GM12873 (cell line): ENCODE data around the gene MYH4.

Source experiments
- TF ChIP-seq, protein P1 (sequence below): IDR thresholded peaks from 2 replicates; pipeline ENCODE4 v1.5.1; 2012; ENCODE audit warnings: low read depth, mild to moderate bottlenecking, moderate library complexity, low read length, control low read depth; ENCODE audit not compliant: insufficient read depth; ENCODE audit errors: missing control alignments

MYH4 gene

DNA sequence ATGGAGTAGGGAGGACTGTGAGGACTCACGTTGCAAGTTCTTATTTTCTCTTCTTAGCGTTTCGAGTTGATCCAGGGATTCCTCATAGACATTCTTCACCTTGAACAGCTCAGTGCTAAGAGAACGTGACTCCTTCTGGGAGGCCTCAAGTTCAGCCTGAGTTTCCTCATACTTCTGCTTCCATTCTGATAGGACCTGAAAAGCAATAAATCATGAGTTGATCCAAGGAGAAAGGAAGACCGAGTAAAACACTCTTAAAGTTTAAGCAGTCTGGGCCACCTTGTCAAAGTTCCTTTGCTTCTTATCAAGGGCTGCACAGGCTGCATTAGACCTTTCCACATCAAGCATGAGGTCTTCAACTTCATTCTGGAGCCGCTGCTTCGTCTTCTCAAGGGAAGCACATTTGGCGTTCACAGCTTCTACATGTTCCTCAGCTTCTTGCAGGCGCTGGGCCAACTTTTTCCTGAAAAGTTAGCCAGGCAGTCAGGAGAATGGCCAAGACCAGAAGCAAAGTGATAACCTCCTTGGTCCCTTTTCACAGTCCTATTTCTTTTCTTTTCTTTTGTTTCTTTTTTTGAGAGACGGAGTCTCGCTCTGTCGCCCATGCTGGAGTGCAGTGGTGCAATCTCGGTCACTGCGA is 72.7 kb downstream of the MYH4 start:
- TF ChIP-seq, protein P1, sequence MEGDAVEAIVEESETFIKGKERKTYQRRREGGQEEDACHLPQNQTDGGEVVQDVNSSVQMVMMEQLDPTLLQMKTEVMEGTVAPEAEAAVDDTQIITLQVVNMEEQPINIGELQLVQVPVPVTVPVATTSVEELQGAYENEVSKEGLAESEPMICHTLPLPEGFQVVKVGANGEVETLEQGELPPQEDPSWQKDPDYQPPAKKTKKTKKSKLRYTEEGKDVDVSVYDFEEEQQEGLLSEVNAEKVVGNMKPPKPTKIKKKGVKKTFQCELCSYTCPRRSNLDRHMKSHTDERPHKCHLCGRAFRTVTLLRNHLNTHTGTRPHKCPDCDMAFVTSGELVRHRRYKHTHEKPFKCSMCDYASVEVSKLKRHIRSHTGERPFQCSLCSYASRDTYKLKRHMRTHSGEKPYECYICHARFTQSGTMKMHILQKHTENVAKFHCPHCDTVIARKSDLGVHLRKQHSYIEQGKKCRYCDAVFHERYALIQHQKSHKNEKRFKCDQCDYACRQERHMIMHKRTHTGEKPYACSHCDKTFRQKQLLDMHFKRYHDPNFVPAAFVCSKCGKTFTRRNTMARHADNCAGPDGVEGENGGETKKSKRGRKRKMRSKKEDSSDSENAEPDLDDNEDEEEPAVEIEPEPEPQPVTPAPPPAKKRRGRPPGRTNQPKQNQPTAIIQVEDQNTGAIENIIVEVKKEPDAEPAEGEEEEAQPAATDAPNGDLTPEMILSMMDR: no peak

DNA sequence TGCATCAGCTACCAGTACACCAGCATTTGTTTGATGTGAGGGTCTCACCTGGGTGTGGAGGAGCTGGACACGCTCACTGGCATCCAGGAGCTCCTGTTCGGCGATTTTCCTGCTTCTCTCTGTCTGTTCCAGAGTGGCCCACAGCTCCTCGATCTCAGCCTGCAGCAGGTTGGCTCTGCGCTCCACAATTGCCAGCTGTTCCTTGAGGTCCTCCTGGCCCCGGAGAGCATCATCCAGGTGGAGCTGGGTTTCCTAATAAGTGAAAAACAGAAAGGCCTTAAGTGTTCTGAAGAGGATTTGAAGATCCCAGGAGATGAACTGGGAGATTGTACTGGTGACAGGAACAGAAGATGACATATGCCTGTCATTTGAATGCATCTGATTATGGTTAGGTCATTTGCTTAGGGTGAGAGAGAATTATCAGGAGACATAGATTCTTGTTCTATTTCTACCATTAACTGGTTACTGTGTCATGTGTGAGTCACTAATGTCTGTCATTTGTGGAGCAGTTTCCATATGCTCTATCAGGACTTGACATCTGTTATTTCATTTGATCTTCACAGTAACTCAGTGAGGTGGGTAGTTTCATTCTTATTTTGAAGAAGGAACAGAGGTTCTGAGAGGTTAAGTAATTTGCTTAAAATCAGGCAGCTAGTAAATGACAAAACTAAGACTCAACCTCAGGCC is 75.0 kb downstream of the MYH4 start:
- TF ChIP-seq, protein P1: no peak
